Stimulated activated CD8-positive, alpha-beta memory T cell treated with anti-CD3 and anti-CD28 coated beads, Interleukin-15, amount 100 ng/mL, for 48 hours (primary cell): Measurements from ENCODE around the gene NR3C1.
A peak's percentile ranks its signal among the peaks of the same experiment; 100 is the strongest.

ENCODE experiments used
- DNase-seq, 2 donors: peaks; one replicate each; pipeline ENCODE4 v3.0.0-alpha.2; 2020; ENCODE audit warnings: low read depth in 2 of 2

The NR3C1 gene

GRCh38 chr5:143234162-143234842 is 169.2 kb downstream of the NR3C1 start:
- DNase-seq: no peak

GRCh38 chr5:143233031-143233430 is 170.5 kb downstream of the NR3C1 start:
- no peak for DNase-seq

- DNase-seq: no peak
Observed at GRCh38 chr5:143231973-143232812, 171.3 kb downstream of the NR3C1 start.

- no peak for DNase-seq
Observed at GRCh38 chr5:143231416-143231815, 172.1 kb downstream of the NR3C1 start.

- DNase-seq: no peak
Observed at GRCh38 chr5:143230676-143230996, 172.8 kb downstream of the NR3C1 start.

GRCh38 chr5:143229896-143230675 is 173.4 kb downstream of the NR3C1 start:
- no peak for DNase-seq

GRCh38 chr5:143229426-143229895 is 174.0 kb downstream of the NR3C1 start:
- no peak for DNase-seq

- peak in 1 of 2 donors; percentile 38 for DNase-seq
Observed at GRCh38 chr5:143228597-143229293, 174.7 kb downstream of the NR3C1 start.
